Stimulated activated CD8-positive, alpha-beta memory T cell treated with anti-CD3 and anti-CD28 coated beads, Interleukin-4, amount 100 ng/mL, for 4 hours (primary cell): Measurements from ENCODE around the gene MRNIP.
"Not testable (repeated sequence)": the region's sequence is repeated elsewhere in the genome, so short reads cannot be mapped to it uniquely, and the experiment has no call there.

Source experiments
- DNase-seq, 2 donors: peaks; one replicate each; pipeline ENCODE4 v3.0.0-alpha.2; 2020; ENCODE audit warnings: low read depth in 2 of 2, low spot score in 1 of 2

MRNIP gene

DNA sequence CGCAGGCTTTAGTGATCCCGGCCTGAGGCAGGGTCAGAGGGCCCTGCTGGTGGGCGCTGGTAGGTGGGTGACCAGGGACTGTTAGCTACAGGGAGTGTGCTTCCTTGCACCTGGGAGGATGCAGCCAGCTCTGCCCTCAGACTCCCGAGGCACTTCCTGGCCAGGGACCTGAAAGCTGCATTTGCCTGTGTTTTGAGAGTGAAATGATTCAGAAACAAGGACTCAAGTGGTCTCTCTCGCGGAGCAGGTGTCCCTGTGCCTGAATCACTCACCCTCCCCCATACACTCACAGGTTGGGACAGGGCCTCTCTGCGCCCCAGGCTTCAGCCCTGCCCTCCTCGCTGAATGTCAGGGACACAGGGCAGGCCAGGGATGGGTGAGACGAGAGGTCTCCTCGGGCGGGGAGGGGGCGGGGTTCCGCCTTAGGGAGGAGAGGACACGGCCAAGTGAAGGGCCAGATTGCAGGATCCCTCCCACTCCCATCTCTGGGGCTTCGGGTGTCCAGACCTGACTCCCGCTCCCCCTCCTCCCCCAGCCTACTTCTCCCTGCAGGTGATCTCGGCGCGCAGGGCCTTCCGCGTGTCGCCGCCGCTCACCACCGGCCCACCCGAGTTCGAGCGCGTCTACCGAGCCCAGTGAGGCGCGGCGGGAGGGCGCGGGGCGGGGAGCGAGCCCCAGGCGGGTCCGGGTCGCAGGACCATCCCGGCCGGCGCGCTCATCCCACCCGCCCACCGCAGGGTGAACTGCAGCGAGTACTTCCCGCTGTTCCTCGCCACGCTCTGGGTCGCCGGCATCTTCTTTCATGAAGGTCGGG, 63.4 kb downstream of the MRNIP start:
- DNase-seq, result no peak

DNA sequence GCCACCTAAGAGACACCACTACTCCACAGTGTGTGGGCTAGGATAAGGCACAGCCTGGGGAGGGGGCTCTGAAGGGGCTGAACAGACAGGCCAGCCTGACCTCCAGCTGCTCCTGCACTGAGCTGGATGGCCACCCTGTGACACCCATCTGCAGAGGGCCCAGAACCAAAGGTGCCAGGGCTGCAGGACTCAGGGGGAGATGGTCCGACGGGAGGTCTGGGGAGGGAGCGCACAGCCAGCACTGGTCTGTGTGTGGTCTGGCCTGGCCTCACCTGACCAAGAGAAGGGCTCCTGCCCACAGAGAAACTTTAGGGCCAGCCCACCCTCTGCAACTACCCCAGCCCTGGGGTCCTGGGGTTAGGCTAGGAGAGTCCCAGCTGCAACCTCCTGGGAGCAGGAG, 64.0 kb downstream of the MRNIP start:
- no peak for DNase-seq

DNA sequence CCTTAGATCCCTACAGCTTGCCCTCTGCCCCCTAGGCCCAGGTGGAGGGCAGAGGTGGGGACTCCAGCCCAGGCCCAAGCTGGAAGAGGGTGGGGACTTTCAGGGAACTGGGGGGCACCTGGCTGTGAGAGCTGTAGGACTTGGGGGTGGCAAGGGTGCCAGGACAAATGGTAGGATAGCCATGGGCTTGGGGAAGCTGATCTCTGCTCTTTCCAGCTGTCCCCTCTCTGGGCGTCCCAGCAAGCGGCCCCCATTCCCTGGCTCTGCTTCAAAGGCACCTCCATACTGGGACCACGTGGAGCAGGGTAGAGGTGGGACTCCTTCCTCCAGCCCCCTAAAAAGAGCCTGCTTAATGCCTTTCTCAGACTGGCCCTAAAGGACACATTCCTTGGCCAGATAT, 64.4 kb downstream of the MRNIP start:
- DNase-seq, result no peak

DNA sequence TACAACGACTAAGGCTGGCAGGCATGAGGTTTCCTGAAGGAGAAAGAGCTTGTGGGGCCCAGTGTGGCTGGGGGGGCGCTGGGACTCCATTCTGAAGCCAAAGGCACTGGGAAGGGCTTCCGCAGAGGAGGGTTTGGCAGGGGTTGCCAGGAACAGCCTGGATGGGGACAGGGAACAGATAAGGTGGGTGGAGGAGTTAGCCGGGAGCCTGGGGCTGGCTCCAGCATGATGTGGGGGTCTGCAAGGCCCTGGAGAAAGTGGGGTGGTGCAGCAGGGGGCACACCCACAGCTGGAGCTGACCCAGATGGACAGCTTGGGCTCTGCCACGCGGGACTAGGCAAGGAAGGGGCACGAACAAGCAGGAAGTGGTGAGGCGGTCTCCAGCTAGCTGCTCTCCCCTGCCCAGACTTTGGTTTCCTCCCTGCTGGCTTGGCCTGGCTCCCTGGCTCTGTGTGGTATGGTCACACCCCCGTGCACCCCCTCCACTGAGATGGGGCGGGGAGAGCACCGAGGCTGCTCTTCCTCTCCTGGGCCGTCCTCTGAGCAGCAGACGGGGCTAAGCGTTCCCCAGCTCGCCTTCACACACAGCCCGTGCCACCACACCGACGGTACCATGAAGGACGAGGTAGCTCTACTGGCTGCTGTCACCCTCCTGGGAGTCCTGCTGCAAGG, 65.0 kb downstream of the MRNIP start, which contains the start of gene LTC4S:
LTC4S (plus strand) TSS at position 519 of the 672 bp plus-strand sequence; CDS start at position 614, 95 bp downstream.
- no peak for DNase-seq

GRCh38 chr5:179792612-179793467, 65.8 kb downstream of the MRNIP start:
- no peak for DNase-seq

- DNase-seq, result no peak
These were observed 66.6 kb downstream of the MRNIP start for GRCh38 chr5:179791881-179792611.

DNA sequence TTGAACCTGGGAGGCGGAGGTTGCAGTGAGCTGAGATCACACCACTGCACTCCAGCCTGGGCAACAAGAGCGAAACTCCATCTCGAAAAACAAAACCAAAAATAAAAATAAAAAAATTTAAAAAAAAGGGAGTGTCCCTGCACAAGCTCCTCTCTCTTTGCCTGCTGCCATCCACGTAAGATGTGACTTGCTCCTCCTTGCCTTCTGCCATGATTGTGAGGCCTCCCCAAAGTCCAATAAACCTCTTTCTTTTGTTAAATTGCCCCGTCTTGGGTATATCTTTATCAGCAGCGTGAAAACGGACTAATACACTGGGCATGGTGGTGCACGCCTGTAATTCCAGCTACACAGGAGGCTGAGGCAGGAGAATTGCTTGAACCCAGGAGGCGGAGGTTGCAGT, 69.3 kb downstream of the MRNIP start:
- not testable (repeated sequence) for DNase-seq

DNA sequence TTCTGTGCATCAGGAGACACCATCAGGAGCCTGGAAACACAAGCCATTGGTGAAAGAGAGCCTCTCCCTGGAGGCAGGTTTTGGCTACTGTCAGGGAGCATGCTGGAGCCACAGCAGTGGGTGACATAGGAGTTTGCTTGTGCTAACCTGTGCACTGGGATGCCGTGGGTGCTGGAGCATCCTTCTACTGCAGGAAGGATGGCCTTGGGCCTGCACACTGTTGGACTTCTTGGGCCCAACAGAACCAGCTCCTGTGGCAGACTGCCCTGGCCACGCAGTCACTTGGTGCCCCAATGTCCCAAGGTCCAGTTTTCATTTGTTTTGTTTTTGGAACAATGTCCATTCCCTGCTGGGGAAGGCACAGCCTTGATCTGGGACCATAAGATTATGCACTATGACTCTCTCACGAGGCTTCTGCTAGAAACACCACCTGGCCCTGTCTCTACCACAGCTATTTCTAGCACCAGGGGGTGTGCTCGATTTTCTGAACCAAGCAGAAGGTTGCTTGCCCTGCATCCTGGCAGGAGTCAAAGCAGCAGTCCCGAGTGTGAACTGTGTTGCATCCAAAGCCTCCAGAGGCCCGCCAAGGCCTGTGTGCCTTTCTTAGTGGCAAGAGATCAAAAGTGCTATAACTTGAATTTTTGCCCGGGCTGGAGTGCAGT, 70.3 kb downstream of the MRNIP start:
- no peak for DNase-seq
